Activated T-cell treated with anti-CD3 and anti-CD28 coated beads, Interleukin-2, amount 50 U/mL, for 72 hours (primary cell): ENCODE results near the gene MOCS2. TPM values are rescaled to one million over a fixed set of nuclear protein-coding genes. Genes with fewer than 3 reads are reported as not detected.

Experiments
- ATAC-seq, 2 donors: fragments of 150-1000 bp; cut with Tn5 transposase; replicated peaks in 1 of 2; 2 replicates each; pipeline ENCODE4 v1.10.0; 2021; ENCODE audit warnings: moderate library complexity in 2 of 2, mild to moderate bottlenecking in 1 of 2
- DNase-seq, 2 donors: peaks; one replicate each; pipeline ENCODE4 v3.0.0; 2021 to 2022; ENCODE audit warnings: mixed read lengths in 1 of 2
- H3K27ac Mint-ChIP-seq: one replicate; pipeline ENCODE4 v1.8.0; 2022; ENCODE audit warnings: mild to moderate bottlenecking, moderate library complexity, mixed read lengths
- H3K27me3 Mint-ChIP-seq: one replicate; pipeline ENCODE4 v1.8.0; 2022; ENCODE audit warnings: low read depth, mixed read lengths
- H3K36me3 Mint-ChIP-seq, 2 donors: one replicate each; pipeline ENCODE4 v1.8.0; 2022; ENCODE audit warnings: mixed read lengths in 2 of 2, mild to moderate bottlenecking in 1 of 2; ENCODE audit not compliant: insufficient read depth in 2 of 2
- H3K4me1 Mint-ChIP-seq: one replicate; pipeline ENCODE4 v1.8.0; 2022; ENCODE audit warnings: low read depth, mixed read lengths
- H3K4me3 Mint-ChIP-seq, 2 donors: one replicate each; pipeline ENCODE4 v1.8.0; 2022; ENCODE audit warnings: mild to moderate bottlenecking in 2 of 2, mixed read lengths in 2 of 2, moderate library complexity in 2 of 2
- H3K9me3 Mint-ChIP-seq, 2 donors: one replicate each; pipeline ENCODE4 v1.8.0; 2022; ENCODE audit warnings: mixed read lengths in 2 of 2
- total RNA-seq, 2 donors: library from RNA; stranded (reverse); gene quantifications; one replicate each; pipeline ENCODE4 v1.2.3, GENCODE V29; 2022

The MOCS2 gene
- total RNA-seq, 2 donors from 2014 or later, result 19.0 to 20.4 TPM

DNA sequence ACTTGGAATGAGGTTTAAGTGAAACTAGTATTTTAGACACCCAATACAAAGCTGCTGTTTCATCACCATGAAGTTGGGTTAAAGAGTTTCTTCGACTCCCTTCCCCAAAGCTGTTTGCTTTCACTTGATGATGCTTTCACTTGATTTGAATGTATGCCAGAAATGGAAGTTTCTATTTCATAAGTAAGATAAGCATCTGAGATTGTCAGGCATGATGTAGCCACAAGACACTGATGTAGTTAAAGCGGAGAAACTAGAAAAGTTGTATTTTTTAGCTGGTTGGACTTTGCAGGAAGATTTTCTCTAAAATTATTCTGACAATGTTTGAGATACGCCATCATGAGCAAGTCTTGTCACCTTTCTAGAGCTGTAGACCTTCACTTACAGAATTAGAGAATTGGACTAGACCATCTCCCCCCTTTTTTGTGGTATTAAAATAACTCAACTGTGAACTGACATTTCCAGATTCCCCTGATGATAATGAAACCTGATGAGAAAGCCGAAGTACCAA, 20.0 kb downstream of the MOCS2 start:
- H3K27me3 Mint-ChIP-seq, result peaks cover 27% of the 10 kb centered on the region
- DNase-seq, result no peak
- H3K4me1 Mint-ChIP-seq, result peaks cover 40% of the 10 kb centered on the region

DNA sequence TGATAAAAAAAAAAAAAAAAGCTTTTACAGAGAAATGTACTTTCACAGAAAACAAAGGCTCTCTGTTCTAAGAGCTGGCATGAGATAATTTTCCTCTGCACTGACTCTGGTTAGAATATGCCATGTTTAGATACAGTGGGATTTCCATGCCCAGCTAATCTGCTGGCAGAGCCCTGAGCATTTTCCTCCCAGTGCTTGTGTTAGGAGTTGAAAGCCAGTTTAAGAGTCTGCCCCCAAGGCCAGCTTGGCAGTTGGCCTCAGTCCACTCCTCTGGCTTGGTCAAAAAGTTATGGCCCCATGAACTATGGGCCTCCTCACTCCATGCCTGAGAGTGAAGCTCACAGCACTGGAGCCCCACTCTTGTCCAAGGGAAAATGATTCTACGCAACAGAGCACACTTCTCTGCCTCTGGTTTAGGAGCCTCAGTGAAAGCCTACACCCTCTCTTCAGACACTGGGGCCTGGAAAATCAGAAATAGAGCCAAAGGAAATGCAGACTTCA, 21.9 kb downstream of the MOCS2 start:
- Mint-ChIP-seq H3K27me3 (peaks cover 39% of the 10 kb centered on the region), H3K4me1 (peaks cover 51% of the 10 kb centered on the region), H3K4me3 (no peak overlapping the region), H3K27ac (peak overlapping the region; percentile 50), H3K9me3 (no peaks in the 10 kb centered on the region), H3K36me3 (no peaks in the 10 kb centered on the region)
- ATAC-seq, result no peak
- DNase-seq, result no peak

More for the DNA sequence above, 20.0 kb downstream of the MOCS2 start:
- Mint-ChIP-seq H3K9me3 (no peaks in the 10 kb centered on the region), H3K27ac (peak overlapping the region; percentile 89), H3K36me3 (no peaks in the 10 kb centered on the region), H3K4me3 (peak overlapping the region; percentile 67 to 82)
- peak; percentile 88 to 89 for ATAC-seq

DNA sequence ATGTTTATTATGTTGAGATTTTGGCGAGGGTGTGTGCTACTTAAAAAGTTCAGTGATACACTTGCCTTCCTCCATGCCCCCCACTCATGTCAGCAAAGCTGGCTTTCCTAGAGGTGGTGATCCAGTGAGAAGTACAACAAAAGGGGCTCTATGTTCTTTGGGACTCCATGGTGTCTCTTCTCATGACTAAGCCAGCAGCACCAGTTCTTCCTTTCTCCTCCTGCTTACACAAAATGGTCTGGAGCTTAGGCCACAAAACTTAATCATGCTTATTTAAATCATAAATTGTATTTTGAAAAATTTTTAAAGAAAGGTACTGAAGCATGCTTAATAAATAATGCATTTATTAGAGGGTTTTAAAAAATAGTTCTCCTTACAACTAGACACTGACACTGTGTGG, 22.4 kb downstream of the MOCS2 start:
- Mint-ChIP-seq H3K4me1 (peaks cover 51% of the 10 kb centered on the region), H3K27me3 (peaks cover 42% of the 10 kb centered on the region), H3K27ac (no peak overlapping the region), H3K4me3 (no peak overlapping the region), H3K36me3 (no peaks in the 10 kb centered on the region), H3K9me3 (no peaks in the 10 kb centered on the region)
- ATAC-seq (no peak), DNase-seq (no peak)

DNA sequence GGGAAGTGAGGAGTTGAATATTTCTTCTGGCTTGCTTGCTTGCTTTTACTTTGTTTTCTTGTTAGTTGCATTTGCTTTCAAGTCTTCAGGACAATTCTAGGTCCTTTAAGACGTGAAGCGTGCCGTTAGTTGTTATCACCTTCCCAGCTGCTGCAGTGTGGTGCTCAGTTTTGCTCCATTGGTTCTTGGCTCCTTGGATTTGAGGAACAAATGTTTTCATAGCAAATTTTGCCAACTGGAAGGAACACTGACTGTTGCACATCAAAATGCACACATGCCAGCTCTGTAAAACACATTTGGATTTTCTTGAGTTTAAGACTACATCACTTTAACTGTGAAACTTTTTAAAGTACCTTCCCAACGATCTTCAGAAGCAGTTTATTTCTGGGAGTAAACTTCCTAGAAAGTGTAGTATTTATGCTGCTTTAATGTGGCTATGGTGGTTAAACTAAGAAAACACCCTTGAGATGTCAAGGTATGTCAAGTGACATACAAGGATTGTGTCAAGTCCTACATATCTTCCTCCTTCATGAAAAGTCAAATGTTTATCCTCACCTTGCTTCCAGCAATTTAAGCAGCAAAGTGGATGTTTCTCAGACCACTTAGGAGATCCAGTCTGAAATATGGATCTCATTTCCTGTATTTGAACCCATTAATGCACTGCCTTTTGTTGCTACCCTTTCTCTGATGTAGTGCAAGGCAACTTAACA, 24.9 kb downstream of the MOCS2 start:
- H3K4me3 Mint-ChIP-seq, result no peak overlapping the region
- peaks cover 37% of the 10 kb centered on the region for H3K4me1 Mint-ChIP-seq
- no peaks in the 10 kb centered on the region for H3K36me3 Mint-ChIP-seq
- no peak overlapping the region for H3K27ac Mint-ChIP-seq
- no peaks in the 10 kb centered on the region for H3K9me3 Mint-ChIP-seq
- H3K27me3 Mint-ChIP-seq, result peaks cover 43% of the 10 kb centered on the region
- ATAC-seq, result no peak
- no peak for DNase-seq

DNA sequence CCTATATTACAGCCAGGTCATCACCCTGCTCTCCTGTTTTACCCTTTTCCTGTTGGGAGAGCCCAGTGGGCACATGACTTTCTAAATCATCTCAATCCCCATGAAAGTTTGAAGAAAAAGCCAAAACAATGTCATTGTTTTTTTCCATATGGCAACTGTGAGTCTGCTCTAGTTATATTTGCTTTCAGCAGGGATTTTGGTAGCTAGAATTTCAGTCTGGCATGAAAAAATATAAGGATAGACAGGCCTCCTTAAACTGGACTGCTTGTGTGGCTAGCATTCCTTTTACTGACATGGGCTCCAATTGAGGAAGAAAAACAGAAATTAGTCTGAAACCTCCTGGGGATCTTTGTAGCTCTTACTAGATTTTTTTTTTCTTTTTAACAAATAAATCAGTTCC, 25.6 kb downstream of the MOCS2 start:
- no peaks in the 10 kb centered on the region for H3K9me3 Mint-ChIP-seq
- H3K4me3 Mint-ChIP-seq, result no peak overlapping the region
- ATAC-seq, result no peak
- DNase-seq, result no peak
- H3K36me3 Mint-ChIP-seq, result no peaks in the 10 kb centered on the region
- peaks cover 43% of the 10 kb centered on the region for H3K27me3 Mint-ChIP-seq
- H3K4me1 Mint-ChIP-seq, result peaks cover 31% of the 10 kb centered on the region
- H3K27ac Mint-ChIP-seq, result no peak overlapping the region

DNA sequence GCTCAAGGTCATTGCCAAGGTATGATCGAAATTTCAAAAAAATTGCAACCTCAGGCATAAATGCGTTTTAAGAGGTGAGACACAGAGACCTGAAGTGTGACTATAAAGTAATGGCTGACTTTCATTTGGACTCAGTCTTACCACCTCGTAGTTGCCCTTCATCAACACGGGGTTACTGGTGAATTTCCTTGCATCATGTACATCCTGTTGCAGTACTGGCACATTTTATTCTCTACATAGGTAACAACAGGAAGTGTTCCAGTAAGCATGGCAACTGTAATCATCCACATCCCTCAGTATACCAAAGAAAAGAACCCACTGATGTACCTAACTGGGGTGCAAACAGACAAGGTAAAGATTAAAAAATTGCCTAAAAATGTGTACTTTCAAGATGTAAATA, 29.3 kb downstream of the MOCS2 start:
- DNase-seq (no peak), ATAC-seq (peak; percentile 69 to 95)
- Mint-ChIP-seq H3K9me3 (no peaks in the 10 kb centered on the region), H3K36me3 (peaks cover 0 to 3% of the 10 kb centered on the region in 2 donors), H3K27me3 (peaks cover 47% of the 10 kb centered on the region), H3K4me3 (no peak overlapping the region), H3K27ac (no peak overlapping the region), H3K4me1 (peaks cover 26% of the 10 kb centered on the region)

DNA sequence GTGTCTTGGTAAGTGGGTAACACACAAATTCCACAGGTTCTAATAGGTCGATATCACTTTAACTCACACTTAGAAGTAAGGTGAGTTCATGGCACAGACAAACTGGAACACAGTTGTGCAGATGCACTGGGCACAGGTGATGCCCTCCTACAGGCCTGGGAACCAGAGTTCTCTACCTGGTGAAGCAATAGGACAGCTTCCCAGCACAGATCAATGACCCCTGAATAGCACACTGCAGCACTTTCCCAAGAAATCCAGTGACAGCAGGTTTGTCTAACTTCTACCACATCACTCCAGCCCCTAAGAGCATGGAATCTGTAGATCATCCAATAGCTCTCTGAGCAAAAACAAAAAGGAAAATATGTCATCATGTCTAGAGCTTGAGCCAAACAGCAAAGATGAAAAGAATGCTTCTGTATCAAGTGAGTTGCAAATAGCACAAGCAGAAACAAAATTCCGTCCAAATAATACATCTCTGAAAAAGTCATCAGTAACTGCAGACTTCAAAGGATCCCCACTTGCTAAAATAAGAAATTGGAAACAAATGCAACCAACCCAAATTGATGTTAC, 33.5 kb downstream of the MOCS2 start:
- Mint-ChIP-seq H3K36me3 (peaks cover 0 to 3% of the 10 kb centered on the region in 2 donors), H3K4me1 (peaks cover 14% of the 10 kb centered on the region), H3K27ac (no peak overlapping the region), H3K27me3 (peaks cover 46% of the 10 kb centered on the region), H3K4me3 (no peak overlapping the region), H3K9me3 (no peaks in the 10 kb centered on the region)
- ATAC-seq, result no peak
- no peak for DNase-seq

DNA sequence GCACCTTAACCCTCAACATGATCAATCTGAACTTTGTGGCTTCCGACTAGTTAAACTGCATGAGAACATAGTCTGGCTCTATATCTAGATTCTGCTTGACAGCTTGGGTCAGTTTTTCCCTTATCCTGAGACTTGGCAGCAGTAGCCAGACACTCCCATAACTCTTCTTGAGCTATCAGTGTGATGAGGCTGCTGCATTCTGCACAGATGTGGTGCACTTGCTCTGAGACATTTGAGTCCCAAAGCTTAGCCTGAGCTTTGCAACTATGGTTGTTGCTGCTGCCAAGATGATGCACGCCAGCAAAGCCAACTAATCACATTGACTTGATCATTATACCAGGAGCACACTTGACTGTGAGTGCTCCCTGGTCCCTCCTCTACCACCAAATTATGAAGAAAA, 36.2 kb downstream of the MOCS2 start:
- H3K4me3 Mint-ChIP-seq, result no peak overlapping the region
- H3K9me3 Mint-ChIP-seq, result no peaks in the 10 kb centered on the region
- H3K27ac Mint-ChIP-seq, result no peak overlapping the region
- ATAC-seq (no peak), DNase-seq (no peak)
- peaks cover 0 to 3% of the 10 kb centered on the region in 2 donors for H3K36me3 Mint-ChIP-seq
- H3K27me3 Mint-ChIP-seq, result peaks cover 46% of the 10 kb centered on the region
- H3K4me1 Mint-ChIP-seq, result peaks cover 21% of the 10 kb centered on the region

DNA sequence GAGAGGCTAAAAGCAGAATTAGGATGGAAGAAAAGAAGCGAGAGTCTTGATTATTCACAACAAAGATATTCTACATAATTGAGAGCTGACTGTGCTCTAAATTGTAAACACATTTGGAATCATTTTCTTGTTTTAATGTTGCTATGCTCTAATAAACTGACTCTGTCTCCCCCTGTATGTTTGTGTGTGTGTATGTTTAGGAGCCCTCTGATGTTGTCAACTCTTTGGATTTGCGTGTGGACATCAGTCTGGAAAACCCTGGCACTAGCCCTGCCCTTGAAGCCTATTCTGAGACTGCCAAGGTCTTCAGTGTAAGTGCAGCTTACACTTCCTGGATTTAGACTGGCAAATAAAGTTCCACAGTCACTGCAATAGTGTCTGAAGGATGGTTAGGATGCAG, 37.8 kb downstream of the MOCS2 start:
- Mint-ChIP-seq H3K36me3 (peaks cover 0 to 1% of the 10 kb centered on the region in 2 donors), H3K27me3 (peaks cover 48% of the 10 kb centered on the region), H3K4me3 (no peak overlapping the region), H3K27ac (no peak overlapping the region), H3K9me3 (no peaks in the 10 kb centered on the region), H3K4me1 (peaks cover 29% of the 10 kb centered on the region)
- ATAC-seq (no peak), DNase-seq (no peak)

DNA sequence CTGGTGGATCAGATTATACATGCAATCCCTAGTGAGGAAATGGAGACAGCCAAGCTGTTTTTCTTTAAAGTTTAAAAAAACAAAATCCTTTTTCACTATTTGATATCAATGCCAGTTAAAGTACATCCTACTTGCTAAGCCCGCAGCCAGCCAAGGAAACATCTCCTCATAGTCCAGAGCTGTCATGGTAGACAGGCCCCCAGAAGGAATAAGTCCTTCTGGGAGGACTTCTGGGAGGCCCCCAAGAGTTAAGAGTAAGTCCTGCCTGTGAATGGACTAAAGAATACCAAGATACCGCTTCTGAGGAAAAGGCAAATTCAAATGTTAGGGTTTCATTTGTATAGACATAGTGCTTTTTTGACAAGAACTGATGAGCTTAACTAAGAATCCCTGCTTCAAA, 38.3 kb downstream of the MOCS2 start:
- Mint-ChIP-seq H3K4me1 (peaks cover 29% of the 10 kb centered on the region), H3K27ac (no peak overlapping the region), H3K36me3 (peaks cover 0 to 1% of the 10 kb centered on the region in 2 donors), H3K4me3 (no peak overlapping the region), H3K9me3 (no peaks in the 10 kb centered on the region), H3K27me3 (peaks cover 44% of the 10 kb centered on the region)
- no peak for DNase-seq
- ATAC-seq, result no peak

DNA sequence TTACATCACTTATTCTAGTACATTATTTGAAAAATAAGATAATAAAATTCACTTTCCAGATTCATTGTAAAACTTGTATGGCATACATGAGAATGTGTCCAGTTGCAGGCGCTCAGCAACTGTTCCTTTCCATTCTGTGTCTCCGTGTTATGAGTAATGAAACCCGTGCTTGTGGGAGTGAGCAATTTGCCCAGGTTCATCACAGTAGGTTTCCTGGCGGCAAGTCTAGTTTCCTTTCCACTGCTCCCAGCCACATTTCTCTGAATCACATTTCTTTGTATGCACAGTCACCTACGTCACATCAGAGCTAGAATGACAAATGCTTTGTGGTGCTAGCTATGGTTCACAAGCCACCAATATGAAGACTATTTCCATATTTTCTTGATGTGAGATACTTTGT, 39.9 kb downstream of the MOCS2 start:
- H3K4me1 Mint-ChIP-seq, result peaks cover 29% of the 10 kb centered on the region

DNA sequence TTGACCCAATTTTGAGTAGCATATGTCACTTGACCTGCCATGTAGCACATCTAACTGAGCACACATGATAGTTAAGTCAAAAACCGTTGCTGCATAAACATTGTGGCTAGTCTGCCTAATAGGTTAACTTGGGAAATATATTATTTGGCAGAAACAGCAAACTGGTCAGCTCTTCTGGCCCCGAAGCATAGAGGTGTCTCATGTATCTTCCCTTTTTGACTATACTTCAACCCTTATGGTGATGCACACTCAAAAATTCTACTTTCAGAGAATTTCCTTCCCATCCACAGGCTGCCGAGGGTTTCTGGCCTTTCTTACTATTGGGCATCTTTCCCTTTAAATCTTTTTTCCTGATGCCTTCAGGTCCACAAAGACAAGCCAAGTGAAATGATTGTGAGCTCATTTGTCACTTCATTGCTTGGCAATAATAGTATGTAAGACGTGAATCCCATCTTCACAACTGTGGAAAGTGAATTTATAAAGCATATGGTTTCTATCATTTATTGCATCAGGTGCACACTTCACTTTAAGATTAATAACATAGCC, 41.2 kb downstream of the MOCS2 start:
- Mint-ChIP-seq H3K9me3 (no peaks in the 10 kb centered on the region), H3K36me3 (peaks cover 0 to 1% of the 10 kb centered on the region in 2 donors), H3K27me3 (peaks cover 35% of the 10 kb centered on the region), H3K4me1 (peaks cover 29% of the 10 kb centered on the region), H3K4me3 (no peak overlapping the region), H3K27ac (no peak overlapping the region)
- ATAC-seq, result no peak
- DNase-seq, result no peak

More for the DNA sequence above, 39.9 kb downstream of the MOCS2 start:
- peaks cover 42% of the 10 kb centered on the region for H3K27me3 Mint-ChIP-seq
- peaks cover 0 to 1% of the 10 kb centered on the region in 2 donors for H3K36me3 Mint-ChIP-seq
- peak; percentile 76 to 81 for DNase-seq
- peak overlapping the region; percentile 75 for H3K27ac Mint-ChIP-seq
- H3K4me3 Mint-ChIP-seq, result peak overlapping the region; percentile 6 to 38
- ATAC-seq, result peak; percentile 99
- no peaks in the 10 kb centered on the region for H3K9me3 Mint-ChIP-seq

DNA sequence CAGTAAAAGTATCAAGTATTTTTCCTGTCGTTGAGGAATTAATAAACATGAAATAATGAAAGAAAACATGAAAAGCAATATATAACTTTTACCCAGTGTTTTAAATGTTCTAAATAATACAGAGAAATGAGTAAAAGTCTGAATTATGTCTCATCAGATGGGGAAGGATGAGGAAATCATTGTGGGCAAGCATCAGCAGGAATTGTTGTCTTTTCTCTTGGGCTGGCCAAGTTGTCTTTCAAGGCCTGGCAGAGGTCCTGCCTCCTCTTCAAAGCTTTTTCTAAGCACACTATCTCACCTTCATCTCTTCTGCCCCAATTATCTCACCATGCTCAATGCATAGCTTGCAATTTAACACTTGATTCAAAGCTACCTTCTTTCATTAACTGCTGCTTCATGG, 41.9 kb downstream of the MOCS2 start:
- Mint-ChIP-seq H3K4me1 (peaks cover 29% of the 10 kb centered on the region), H3K36me3 (peaks cover 0 to 1% of the 10 kb centered on the region in 2 donors), H3K9me3 (no peaks in the 10 kb centered on the region), H3K27me3 (peaks cover 30% of the 10 kb centered on the region), H3K27ac (no peak overlapping the region), H3K4me3 (no peak overlapping the region)
- no peak for DNase-seq
- no peak for ATAC-seq
